ENCODE results near the gene RAB44.

The RAB44 gene

GRCh38 chr6:36666826-36667591, 30.6 kb upstream of the RAB44 start:
- DNase-seq (ENCODE audit: low read depth, low spot score) = peak; percentile 91

- no peak for DNase-seq (ENCODE audit: low read depth, low spot score)
Measured at GRCh38 chr6:36668591-36668990, 29.0 kb upstream of the RAB44 start.

- no peak for DNase-seq (ENCODE audit: low read depth, low spot score)
Measured at GRCh38 chr6:36669002-36669401, 28.6 kb upstream of the RAB44 start.

- no peak for DNase-seq (ENCODE audit: low read depth, low spot score)
Measured at GRCh38 chr6:36670271-36670670, 27.4 kb upstream of the RAB44 start.

- no peak for DNase-seq (ENCODE audit: low read depth, low spot score)
Measured at GRCh38 chr6:36671687-36672375, 25.8 kb upstream of the RAB44 start.

- DNase-seq (ENCODE audit: low read depth, low spot score) = no peak
Measured at GRCh38 chr6:36673882-36674281, 23.7 kb upstream of the RAB44 start.

GRCh38 chr6:36674942-36675341, 22.7 kb upstream of the RAB44 start:
- no peak for DNase-seq (ENCODE audit: low read depth, low spot score)

- no peak for DNase-seq (ENCODE audit: low read depth, low spot score)
Measured at GRCh38 chr6:36676141-36677058, 21.2 kb upstream of the RAB44 start.

- DNase-seq (ENCODE audit: low read depth, low spot score) = no peak
Measured at GRCh38 chr6:36677059-36677749, 20.4 kb upstream of the RAB44 start.

- DNase-seq (ENCODE audit: low read depth, low spot score) = no peak
Measured at GRCh38 chr6:36677753-36678487, 19.7 kb upstream of the RAB44 start.

- peak; percentile 61 for DNase-seq (ENCODE audit: low read depth, low spot score)
Measured at GRCh38 chr6:36678488-36679042, 19.1 kb upstream of the RAB44 start, which contains the start of gene CDKN1A. TSS of gene CDKN1A (plus strand) at chr6:36678714. CDS start at chr6:36684102, 5,388 bp downstream.

GRCh38 chr6:36679043-36679833, 18.4 kb upstream of the RAB44 start:
- no peak for DNase-seq (ENCODE audit: low read depth, low spot score)

GRCh38 chr6:36682328-36683144, 15.1 kb upstream of the RAB44 start:
- DNase-seq (ENCODE audit: low read depth, low spot score) = no peak

GRCh38 chr6:36683145-36683655, 14.4 kb upstream of the RAB44 start:
- no peak for DNase-seq (ENCODE audit: low read depth, low spot score)

GRCh38 chr6:36683656-36684446, 13.8 kb upstream of the RAB44 start:
- DNase-seq (ENCODE audit: low read depth, low spot score) = no peak

GRCh38 chr6:36684447-36684812, 13.2 kb upstream of the RAB44 start:
- DNase-seq (ENCODE audit: low read depth, low spot score) = no peak

GRCh38 chr6:36685166-36685924, 12.3 kb upstream of the RAB44 start:
- DNase-seq (ENCODE audit: low read depth, low spot score) = no peak

All from smooth muscle cell of the brain vasculature (primary cell).